ENCODE results near the gene LAMB4.
"Not testable (repeated sequence)": the region's sequence is repeated elsewhere in the genome, so short reads cannot be mapped to it uniquely, and the experiment has no call there.

Gene LAMB4

DNA sequence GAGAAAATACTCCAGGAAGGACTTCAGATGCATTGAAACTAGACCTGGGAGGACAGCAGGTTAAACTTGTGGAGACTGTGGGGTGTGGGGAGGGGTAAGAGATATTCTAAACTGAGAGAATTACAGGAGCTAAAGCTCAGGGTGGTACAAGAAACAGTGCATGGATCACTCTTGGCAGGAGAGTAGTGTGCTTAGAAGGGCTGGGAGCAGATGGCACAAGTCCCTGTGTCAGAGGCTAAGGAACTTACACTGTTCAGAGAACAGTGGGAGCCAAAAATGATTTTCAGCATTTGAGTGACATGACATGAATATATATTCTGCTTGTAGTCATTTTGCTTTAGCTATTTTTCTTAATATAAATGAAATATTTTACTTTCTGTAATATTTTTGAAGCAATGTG lies 91.2 kb downstream of the LAMB4 start:
- no peak for DNase-seq

DNA sequence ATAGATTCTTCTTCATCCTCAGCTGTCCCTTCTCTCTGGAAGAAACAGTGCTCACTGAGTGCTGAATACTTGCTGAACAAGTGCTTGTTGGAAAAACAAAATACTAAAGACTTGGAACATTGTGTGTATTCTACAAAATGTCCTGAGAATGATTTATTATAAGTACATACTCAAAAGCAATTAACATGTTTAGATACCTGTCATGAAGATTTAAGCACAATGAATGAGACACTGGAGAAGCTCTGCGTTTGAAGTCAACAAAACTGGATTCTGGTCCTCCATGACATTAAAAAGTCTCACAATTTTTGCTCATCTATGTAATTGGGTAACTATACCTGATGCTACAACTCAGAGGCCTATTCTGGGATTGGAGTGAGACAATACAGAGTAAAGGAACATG lies 92.4 kb downstream of the LAMB4 start:
- no peak for DNase-seq

DNA sequence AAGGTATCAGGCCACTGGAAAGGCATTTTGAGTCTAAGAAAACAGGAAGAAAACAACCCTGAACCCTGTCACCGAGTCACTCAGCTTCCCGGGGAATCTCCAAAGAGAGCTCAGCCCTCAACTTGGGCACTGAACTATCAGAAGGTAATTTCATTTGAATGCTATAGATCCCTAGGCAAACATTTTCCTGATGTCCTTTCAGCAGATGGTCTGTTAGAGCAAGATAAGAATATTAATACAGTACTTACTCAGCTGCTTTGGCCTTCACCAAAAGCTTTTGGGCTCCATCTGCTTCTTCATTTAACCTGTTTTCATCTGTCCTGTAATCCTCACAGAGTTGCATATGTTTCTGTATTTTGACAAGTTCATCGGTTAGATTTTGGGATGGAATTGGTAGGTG lies 93.0 kb downstream of the LAMB4 start:
- DNase-seq, result no peak

DNA sequence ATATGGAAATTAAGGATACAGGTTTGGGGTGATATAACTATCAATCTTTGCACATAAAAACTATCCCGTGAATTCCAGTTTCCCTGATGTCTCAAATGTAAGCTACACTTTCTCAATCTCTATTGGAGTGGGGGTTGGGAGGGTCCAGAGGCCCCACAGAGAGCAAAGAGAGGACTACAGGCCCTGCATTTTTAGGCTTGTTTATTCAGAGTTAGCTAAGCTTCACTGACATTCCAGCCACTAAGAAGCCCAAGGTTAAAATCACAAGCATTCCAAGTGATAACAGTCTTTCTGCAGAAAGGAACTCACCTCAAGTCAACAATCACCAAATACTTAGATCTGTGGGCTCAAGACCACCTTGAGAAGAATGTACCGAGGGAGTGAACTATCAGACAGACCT lies 95.6 kb downstream of the LAMB4 start:
- DNase-seq, result no peak

DNA sequence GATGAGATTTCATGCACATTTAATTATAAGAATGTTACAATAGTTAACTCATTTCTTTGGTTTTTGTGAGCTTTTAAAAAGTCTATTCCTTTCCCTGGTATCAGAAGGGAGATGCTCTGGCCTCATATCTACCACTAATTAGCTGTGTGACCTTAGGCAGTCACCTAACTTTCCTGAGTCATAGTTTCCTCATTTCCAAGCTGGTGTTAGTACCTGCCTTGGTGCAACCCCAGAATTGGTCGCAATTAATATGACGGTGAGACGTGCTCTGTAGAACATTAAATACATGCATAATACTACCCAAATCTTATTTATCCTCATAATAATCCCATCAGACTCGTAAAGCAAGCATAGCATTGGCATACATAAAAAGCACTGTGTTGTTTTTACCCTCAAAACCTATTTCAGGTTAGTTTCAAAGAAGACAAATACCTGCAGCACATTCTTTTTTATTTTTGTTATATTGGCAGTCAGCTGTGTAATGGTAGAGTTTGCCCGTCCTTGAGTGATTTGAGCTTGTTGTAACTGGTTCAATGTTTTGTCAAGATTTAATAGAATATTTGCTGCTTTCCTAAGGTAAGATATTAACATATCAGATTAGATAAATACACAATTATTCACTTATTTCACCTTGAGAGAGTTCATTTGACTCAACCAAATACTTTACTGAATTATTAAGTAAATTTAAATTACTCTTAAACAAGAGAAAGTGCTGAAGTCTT lies 96.2 kb downstream of the LAMB4 start:
- no peak for DNase-seq

DNA sequence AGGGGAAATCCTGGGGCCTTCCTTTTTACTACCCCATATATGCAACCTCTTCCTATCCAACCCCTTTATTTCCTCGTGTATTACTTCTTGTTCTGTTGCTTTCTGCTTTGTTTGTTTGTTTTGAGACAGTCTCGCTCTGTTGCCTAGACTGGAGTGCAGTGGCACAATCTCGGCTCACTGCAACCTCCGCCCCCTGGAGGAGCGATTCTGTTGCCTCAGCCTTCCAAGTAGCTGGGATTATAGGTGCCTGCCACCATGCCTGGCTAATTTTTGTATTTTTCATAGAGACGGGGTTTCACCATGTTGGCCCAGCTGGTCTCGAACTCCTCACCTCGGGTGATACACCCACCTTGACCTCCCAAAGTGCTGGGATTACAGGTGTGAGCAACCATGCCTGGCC lies 96.9 kb downstream of the LAMB4 start:
- DNase-seq, result not testable (repeated sequence)

DNA sequence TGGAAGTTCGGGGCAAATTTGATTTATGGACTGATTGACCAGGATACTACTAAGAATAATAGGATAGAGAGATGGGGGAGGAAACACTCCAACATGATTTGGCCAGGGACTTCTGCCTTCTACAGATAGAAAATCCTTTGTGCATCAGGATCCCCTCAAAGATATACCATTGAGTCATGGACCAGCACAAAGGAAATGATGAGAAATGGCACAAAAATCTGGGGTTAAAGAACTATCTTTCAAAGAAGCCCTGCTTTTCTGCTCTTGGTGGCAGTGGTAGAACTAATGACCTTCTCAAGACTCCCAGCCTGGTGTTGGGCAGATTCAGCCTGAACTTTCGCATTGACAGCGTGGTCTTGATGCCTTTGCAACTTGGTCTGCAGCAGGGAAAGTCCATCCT lies 99.6 kb downstream of the LAMB4 start:
- no peak for DNase-seq

DNA sequence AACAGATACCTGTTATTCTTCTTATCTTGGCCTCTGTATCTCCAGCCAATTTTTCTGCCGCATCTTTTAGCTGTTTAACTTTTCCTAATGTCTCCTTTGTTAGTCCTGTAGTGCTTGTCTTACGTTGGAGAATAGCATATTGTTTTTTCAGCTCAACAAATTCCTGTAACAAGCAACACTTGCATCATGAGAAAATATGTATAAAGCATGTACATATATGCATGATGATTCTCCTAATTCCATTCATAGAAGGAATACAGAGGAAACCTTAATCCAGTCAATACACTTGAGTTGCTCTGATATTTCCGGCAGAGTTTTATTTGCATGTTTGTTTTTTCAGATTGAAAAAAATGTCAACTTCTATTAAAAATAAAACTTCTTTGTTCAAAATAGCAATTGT lies 101.1 kb downstream of the LAMB4 start:
- no peak for DNase-seq

DNA sequence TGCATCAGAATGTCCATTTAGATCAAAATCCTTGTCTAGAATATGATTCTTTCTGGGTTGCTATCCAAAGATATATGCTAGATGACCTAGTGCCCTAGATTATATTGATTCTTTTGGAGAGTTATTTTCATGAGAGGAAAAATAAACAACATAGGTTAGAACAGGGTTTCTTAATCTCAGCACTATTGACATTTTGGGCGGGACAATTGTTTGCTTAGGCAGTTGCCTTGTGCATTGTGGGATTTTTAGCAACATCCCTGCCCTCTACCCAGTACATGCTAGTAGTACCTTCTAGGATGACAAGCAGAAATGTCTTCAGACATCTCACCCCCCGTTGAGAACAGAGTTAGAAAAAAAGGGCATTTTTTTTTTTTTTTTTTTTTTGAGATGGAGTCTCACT lies 102.0 kb downstream of the LAMB4 start:
- no peak for DNase-seq

DNA sequence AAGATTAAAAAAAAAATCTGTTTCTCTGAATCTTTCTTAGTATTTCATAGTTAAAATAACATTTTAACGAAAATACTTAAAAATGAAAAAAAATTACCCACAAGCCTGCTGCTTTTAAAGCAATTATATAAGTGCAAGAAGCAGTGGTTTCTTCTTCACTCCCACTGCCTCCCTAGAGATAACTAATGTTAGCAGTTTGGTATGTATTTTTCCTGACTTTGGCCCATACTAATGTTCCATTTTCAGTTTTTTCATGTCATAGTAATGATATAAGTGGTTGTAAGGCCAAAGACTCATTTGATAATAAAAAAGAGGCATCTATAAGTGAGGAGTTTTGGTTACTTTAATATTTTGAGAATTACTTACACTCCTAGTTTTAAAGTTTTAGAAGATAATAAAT lies 102.9 kb downstream of the LAMB4 start:
- DNase-seq, result no peak

DNA sequence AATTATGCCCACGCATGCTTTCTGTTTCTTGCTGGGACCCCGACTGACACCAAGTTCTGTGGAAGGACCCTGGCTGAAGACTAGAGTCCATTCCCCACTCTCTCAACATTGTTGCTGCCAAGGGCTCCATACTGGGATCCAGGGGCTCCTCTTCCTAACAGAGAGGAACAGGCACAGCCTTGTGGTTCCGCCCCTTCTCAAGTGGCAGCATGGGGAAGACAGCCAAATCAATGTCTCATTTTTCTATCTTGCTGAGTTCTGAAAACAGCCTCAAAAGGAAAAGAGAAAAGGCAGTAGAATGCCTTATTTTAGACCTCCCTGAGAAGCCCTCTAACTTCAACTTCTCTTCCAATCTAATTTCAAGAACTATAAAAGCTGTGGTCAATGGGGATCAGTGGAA lies 103.5 kb downstream of the LAMB4 start:
- DNase-seq, result no peak

DNA sequence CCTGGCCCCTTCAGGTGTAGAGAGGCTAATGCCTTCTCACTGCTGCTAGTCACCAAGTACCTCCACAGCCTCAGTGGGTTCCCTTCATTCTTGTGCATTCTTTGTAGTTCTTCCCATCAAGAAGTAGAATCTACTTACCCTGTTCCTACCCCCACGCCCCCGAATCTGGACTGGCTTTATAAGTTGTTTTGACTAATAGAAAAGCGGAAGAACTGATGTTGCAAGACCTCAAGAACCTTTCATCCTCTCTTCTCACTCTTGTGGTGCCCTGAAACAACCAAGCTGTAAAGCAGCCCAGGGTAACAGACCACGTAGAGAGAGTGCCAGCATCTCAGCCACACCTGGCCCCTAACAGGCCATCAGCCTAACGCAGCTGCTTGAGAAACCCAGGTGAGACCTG lies 104.0 kb downstream of the LAMB4 start:
- DNase-seq, result no peak

DNA sequence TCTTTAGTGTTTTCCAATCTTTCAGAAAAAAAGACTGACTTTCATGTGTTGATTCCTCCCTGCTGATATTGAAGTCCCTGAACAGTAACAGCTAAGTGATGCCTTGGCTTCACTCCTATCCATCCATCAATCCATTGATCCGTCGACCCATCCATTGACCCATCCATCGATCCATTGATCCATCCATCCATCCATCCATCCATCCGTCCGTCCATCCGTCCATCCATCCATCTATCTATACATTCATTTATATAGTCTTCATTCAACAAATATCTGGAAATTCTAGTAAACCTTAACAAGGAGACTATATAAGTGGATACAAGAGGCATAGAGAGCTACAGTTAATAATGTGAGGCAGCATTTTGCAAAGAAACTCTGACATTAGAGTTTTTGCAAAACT lies 105.6 kb downstream of the LAMB4 start:
- no peak for DNase-seq

DNA sequence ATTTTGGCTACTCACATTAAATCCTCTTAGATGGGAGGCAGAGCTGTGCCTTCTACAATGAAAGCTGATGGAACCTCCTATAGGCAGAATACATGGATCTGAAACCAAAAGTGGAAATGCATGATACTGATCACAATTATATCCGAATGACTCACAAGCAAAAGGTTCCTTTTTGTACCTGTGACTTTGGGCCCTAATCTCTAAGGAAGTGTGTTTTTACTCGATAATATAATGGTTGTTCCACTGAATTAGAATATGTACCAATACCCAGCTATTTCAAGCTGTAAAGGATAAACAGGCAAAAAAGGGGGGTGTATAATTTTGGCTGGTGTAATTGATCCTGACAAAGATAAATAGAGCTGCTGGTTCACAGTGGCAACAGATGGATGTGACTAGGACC lies 109.6 kb downstream of the LAMB4 start:
- DNase-seq, result no peak

DNA sequence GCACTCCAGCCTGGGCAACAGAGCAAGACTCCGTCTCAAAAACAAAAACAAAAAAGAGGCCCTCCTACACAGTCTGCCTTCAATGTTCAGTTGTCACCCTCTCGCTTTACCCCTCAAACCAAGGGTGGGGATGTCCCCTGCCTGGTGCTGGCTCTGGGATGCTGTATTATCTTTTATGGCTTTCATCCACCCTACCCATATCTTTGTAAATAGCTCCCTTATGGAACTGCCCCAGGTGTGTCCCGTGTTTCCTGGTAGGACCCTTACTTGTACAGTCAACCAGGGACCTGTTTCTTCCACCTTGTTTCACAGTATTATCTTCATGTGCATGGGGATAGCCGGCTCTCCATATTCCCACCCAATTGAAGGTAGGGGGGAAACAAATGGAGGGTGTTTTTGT lies 111.5 kb downstream of the LAMB4 start:
- DNase-seq, result no peak

DNA sequence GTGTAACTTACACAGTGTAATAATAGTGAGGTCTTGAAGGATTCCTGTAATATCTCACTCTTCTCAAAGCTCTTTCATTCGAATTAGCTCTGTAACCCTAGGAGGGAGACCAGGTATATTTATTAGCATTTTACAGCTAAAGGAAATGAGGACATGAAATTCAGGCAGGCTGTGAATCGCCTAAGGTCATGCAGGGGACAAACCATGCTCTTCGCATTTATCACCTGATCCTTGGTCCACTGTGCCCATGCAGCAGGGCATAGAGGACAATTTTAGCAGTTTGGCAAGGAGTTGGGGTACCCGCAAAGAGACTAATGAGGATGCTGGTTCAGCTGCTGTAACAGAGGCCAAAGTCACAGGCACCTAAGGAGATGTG lies 112.4 kb downstream of the LAMB4 start:
- no peak for DNase-seq

DNA sequence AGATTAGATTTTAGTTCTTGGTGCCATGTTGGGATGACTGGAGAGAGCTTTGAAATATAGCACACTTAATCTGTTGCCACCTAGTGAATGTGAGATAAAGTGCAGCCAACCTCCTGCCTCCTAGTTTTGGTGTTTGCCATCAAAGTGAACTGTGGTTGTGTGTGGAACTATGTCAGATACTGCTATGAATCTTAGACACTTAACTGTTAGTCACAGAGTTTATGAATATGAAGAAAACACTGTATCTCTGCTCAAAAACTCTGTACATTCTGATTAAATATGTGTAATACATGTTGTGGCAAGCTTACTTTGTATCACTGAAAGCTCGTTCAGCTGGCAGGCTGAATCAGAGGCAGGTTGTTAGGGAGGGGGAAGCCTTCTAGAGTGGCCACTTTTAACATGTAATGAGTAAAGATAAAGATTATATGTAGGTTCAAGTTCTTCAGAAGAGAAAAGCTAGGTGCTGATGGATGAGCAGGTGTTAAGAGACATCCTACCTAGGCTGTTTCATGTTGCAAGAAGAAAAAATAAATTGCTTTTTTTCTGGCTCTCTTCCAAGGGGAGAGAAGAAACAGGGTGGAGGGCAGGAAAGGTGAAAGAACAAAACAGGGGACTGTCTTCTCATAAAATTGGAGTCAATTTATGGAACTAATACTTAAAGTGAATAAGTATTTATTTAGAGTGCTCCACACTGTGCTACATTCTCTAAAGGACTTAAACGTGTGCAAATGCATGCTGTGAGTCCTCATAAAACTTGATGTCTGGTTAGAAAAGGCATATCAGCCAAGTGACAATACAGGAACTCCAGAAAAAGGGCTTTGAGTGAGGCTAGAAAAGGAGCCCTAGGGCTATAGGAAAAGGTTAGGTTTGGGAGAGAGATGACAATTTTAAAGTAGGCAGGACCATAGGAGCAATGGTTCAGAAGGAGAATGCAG lies 113.1 kb downstream of the LAMB4 start:
- no peak for DNase-seq

DNA sequence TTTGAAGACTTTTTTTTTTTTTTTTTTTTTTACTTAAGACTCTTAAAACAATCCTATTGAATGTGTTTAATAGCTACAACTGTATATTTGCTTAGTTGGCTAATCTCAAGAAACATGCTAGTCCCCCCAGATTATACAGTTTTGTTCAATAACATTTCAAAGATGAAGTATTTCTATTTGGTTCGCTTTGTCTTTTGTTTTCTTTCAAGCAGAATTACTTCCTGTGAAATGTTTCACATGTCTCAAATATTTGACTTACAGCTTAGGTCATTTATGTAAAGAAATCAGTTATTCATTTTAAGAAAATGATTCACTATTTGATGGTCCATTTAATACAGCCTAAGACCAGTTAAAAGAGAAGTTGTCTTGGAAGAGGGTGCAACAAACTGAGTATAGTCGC lies 114.4 kb downstream of the LAMB4 start:
- no peak for DNase-seq

DNA sequence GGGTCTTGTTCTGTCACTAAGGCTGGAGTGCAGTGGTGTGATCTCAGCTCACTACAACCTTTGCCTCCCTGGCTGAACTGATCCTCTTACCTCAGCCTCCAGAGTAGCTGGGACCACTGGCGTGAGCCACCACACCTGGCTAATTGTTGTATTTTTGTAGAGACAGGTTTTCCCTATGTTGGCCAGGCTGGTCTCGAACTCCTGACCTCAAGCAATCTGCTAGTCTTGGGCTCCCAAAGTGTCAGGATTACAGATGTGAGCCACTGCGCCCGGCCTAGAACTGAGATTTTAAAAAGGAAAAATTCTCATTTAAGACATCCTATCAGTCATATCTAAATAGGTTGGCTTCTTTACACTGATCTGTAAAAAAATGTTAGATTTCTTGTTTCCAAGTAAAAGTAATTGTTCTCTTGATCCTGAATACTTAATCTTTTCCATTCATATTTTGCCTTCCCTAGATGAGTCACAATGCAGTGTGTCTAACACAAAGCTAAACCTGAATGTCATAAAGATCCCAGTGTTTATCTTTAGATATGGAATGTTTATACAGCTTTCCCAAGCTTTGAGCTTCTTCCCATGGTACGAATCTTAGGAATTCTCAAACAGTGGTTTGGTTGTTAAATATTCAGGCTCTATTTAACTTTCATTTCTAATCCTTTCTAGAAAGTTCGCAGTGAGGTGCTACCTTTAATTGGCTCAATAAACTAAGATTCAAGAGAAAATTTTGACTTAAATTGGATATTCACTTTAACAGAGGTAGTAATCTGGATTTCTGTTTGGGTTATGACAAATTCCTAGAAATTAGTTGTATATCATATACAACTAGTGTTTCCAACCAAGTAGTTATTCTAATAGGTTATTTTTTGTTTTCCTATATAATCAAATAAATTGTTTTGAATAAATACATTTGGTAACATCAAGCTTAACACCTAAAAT lies 115.1 kb downstream of the LAMB4 start:
- no peak for DNase-seq

DNA sequence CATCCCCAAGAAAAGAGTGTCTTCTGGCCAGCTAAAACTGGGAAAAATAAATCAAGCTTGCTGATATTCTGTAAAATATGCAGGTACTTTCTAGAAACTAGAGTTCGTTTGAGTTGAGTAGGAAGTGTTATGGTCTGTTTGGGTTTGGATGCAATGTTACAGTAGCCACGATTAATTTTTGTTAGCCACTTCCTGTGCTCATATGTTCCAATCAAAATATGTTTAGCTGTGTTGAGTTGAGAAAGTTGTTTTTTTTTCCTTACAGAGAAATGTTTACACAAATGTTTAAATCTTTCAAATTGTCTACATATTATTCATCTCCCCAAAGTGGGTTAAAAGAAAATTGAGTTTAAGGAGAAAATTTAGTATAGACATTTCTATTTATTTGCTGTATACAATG lies 115.9 kb downstream of the LAMB4 start:
- DNase-seq, result no peak

DNA sequence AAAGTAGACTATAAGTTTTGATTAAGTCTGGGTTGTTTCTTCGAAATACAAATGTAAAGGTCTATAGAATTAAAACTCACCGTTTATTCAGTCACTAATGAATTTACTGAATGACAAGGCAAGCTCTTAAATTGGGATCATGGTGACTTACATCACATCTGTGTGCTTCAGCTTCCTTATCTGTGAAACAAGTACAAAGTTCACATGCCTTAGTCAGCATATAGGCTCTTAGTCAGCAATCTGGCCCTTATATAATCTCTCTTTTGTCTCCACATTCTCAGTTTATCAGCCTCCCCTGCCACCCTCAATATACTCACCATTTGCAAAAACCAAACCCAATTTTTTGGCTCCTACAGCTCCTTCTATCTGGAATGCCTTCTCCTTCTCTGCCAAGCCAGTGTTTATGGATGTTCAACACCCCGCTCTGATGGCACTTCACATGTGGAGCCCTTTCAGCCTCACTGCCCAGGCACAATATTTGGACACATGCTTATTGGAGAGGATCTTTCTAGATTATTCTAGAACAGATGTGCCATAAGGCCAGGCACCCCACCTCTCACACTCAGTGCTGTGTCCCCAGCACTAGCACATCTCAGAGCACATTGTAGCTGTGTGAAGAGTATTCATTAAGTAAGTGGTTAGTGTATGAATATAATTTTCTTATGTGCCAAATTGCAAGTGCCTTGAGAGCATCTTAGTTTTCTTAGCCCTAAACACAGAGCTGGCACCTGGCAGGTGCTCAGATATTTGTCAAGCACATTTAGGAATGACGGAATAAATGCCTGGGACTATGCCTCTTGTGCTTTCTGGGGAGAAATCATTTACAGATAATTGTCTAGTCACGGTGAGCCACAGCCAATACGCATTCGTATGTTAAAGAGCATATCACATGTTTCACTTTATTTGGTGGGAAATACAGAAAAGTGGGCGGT lies 117.4 kb downstream of the LAMB4 start:
- DNase-seq, result no peak

DNA sequence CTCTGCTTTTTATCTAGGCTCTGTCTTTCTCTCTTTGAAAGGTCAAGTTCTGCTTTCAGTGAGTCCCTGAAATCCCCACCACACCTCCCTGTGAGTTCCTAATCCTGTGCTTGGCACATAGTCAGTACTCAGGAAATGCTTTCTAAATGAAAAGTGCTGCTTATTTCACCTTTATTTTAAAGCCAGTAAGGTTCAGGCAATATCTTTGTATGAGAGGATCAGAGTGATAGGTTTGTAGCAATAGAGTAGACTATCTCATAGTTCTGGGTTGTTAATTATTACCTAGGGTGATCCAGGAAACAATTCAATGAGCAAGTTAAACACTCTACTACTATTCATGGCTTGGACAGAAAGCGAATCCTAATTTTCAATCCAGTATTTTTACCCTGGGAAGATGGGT lies 119.8 kb downstream of the LAMB4 start:
- DNase-seq, result no peak

Measured in stimulated activated CD4-positive, alpha-beta T cell treated with anti-CD3 and anti-CD28 coated beads, Interleukin-12 subunit alpha, Interleukin-12 subunit beta, amount 100 ng/mL, for 4 hours (primary cell).